ENCODE data around the gene CACNA1I. TPM values are rescaled to one million over a fixed set of nuclear protein-coding genes. Genes with fewer than 3 reads are reported as not detected.

CACNA1I gene
- polyA plus RNA-seq, 1 of the 3 experiments (the other 2 are of a cell fraction), result not detected

GRCh38 chr22:39681038-39681861 lies 110.7 kb downstream of the CACNA1I start:
- H3K9me2 ChIP-seq, result no peaks in the 10 kb centered on the region
- H3K4me3 ChIP-seq (ENCODE audit: low read depth in 2 of 2, low read length in 1 of 2), result no peak overlapping the region
- no peaks in the 10 kb centered on the region for H3K79me2 ChIP-seq (ENCODE audit: insufficient read depth)
- no peaks in the 10 kb centered on the region for H3K27me3 ChIP-seq (ENCODE audit: insufficient read depth)
- H2AFZ ChIP-seq (ENCODE audit: low read depth), result no peak overlapping the region
- no peak overlapping the region for H3K4me2 ChIP-seq
- ChIA-PET CTCF (no interaction called here), POLR2A (no interaction called here)
- TF ChIP-seq USF2 (IDR thresholded peaks at IDR 0.05; ENCODE audit: borderline replicate concordance, low read depth, low read length) (no peak), SIN3A (IDR thresholded peaks at IDR 0.05; ENCODE audit: borderline replicate concordance, low read depth, low read length) (no peak), SMC3 (IDR thresholded peaks at IDR 0.05; ENCODE audit: low read depth, low read length) (no peak), GABPA (IDR thresholded peaks at IDR 0.05; ENCODE audit: low read depth) (no peak), MXI1 (IDR thresholded peaks at IDR 0.05; ENCODE audit: low read depth, low read length) (no peak), YY1 (IDR thresholded peaks at IDR 0.05; ENCODE audit: low read depth) (no peak)
- H3K4me1 ChIP-seq (ENCODE audit: control insufficient read depth in 1 of 2, insufficient read depth in 2 of 2, low read depth in 1 of 2, low read length in 1 of 2), result no peaks in the 10 kb centered on the region
- no peaks in the 10 kb centered on the region for H3K9me3 ChIP-seq
- 76% methylated on average over 14 of the region's 18 CpGs for WGBS (ENCODE audit: low lambda C conversion rate)
- no peak overlapping the region for H3K27ac ChIP-seq (ENCODE audit: low read depth in 2 of 2, low read length in 1 of 2)
- no peak for DNase-seq
- H3F3A ChIP-seq (replicated peaks; ENCODE audit: insufficient read depth), result no peaks in the 10 kb centered on the region
- H4K20me1 ChIP-seq (ENCODE audit: insufficient read depth), result no peaks in the 10 kb centered on the region
- H3K36me3 ChIP-seq (replicated peaks in 1 of 2; ENCODE audit: control insufficient read depth in 1 of 2, insufficient read depth in 2 of 2, low read length in 1 of 2), result no peaks in the 10 kb centered on the region
- no peak overlapping the region for H3K9ac ChIP-seq

- Histone ChIP-seq H4K20me1 (ENCODE audit: insufficient read depth) (no peaks in the 10 kb centered on the region), H2AFZ (ENCODE audit: low read depth) (no peak overlapping the region), H3F3A (replicated peaks; ENCODE audit: insufficient read depth) (no peaks in the 10 kb centered on the region), H3K9ac (no peak overlapping the region), H3K4me2 (no peak overlapping the region), H3K4me3 (ENCODE audit: low read depth in 2 of 2, low read length in 1 of 2) (no peak overlapping the region), H3K27me3 (ENCODE audit: insufficient read depth) (no peaks in the 10 kb centered on the region), H3K79me2 (ENCODE audit: insufficient read depth) (no peaks in the 10 kb centered on the region), H3K36me3 (replicated peaks in 1 of 2; ENCODE audit: control insufficient read depth in 1 of 2, insufficient read depth in 2 of 2, low read length in 1 of 2) (no peaks in the 10 kb centered on the region), H3K9me2 (no peaks in the 10 kb centered on the region), H3K4me1 (ENCODE audit: control insufficient read depth in 1 of 2, insufficient read depth in 2 of 2, low read depth in 1 of 2, low read length in 1 of 2) (no peaks in the 10 kb centered on the region), H3K9me3 (no peaks in the 10 kb centered on the region), H3K27ac (ENCODE audit: low read depth in 2 of 2, low read length in 1 of 2) (no peak overlapping the region)
- POLR2A ChIA-PET, result no interaction called here
- DNase-seq, result no peak
- WGBS (ENCODE audit: low lambda C conversion rate), result 26% methylated on average over 2 of the region's 4 CpGs
- CTCF ChIA-PET, result interaction anchor here (0.6 to 1.2 kb wide), 2 partner anchors 342 to 372 kb away, joined by 3 read pairs; no protein-coding TSS in a partner anchor
- TF ChIP-seq GATA2 (CRISPR knock-in tag; IDR thresholded peaks at IDR 0.05) (no peak), NFIC (IDR thresholded peaks at IDR 0.05; ENCODE audit: borderline replicate concordance) (no peak), ZBTB33 (IDR thresholded peaks at IDR 0.05; ENCODE audit: borderline replicate concordance, low read depth) (no peak), RCOR1 (IDR thresholded peaks at IDR 0.05; ENCODE audit: low read length) (no peak), REST (IDR thresholded peaks at IDR 0.05; ENCODE audit: low read depth, low read length) (no peak), ELF1 (IDR thresholded peaks at IDR 0.05) (no peak), YY1 (IDR thresholded peaks at IDR 0.05; ENCODE audit: low read depth) (no peak), POLR2AphosphoS5 (IDR thresholded peaks at IDR 0.05; ENCODE audit: low read depth, low read length) (no peak), TAF1 (IDR thresholded peaks at IDR 0.05; ENCODE audit: borderline replicate concordance, low read depth, low read length) (no peak), CHD2 (IDR thresholded peaks at IDR 0.05; ENCODE audit: low read length, partially characterized antibody) (no peak), FOXJ3 (CRISPR knock-in tag; IDR thresholded peaks at IDR 0.05) (no peak), RFX5 (IDR thresholded peaks at IDR 0.05; ENCODE audit: low read length) (no peak), CTCF (IDR thresholded peaks at IDR 0.05) (no peak), FOSL2 (IDR thresholded peaks at IDR 0.05; ENCODE audit: borderline replicate concordance, low read depth) (no peak)
These were observed 112.4 kb downstream of the CACNA1I start for GRCh38 chr22:39682994-39683393.

Measured in SK-N-SH (cell line).